OCI-LY1 (cell line): ENCODE measurements around the gene GFOD1.

ENCODE experiments used
- H2AFZ ChIP-seq: fragments of 200-600 bp; sonication (generic), shearing (Covaris generic); 2 replicates; pipeline ENCODE4 v1.6.0; 2014; ENCODE audit warnings: antibody characterized with exemption, mild to moderate bottlenecking, low read length
- H3F3A ChIP-seq: fragments of 200-600 bp; sonication (generic), shearing (Covaris generic); 2 replicates; pipeline ENCODE4 v1.6.0; 2014; ENCODE audit warnings: mild to moderate bottlenecking, antibody characterized with exemption, low read length, moderate library complexity; ENCODE audit not compliant: insufficient read depth
- H3K27ac ChIP-seq: fragments of 200-600 bp; sonication (generic); 2 replicates; pipeline ENCODE4 v1.5.1; 2014; ENCODE audit warnings: low read length, mixed run types, mild to moderate bottlenecking, low read depth; ENCODE audit not compliant: poor library complexity, severe bottlenecking
- H3K27me3 ChIP-seq: fragments of 200-600 bp; sonication (generic); 2 replicates; pipeline ENCODE4 v1.6.0; 2014; ENCODE audit warnings: antibody characterized with exemption, mild to moderate bottlenecking, low read length, moderate library complexity; ENCODE audit not compliant: insufficient read depth
- H3K36me3 ChIP-seq: fragments of 200-600 bp; sonication (generic); 2 replicates; pipeline ENCODE4 v1.6.1; 2014; ENCODE audit warnings: mild to moderate bottlenecking, antibody characterized with exemption, low read length, moderate library complexity, mixed read lengths; ENCODE audit not compliant: insufficient read depth
- H3K4me1 ChIP-seq: fragments of 200-600 bp; sonication (generic); 2 replicates; pipeline ENCODE4 v1.5.1; 2014; ENCODE audit warnings: mild to moderate bottlenecking, low read length, moderate library complexity; ENCODE audit not compliant: insufficient read depth, severe bottlenecking
- H3K4me2 ChIP-seq: fragments of 200-600 bp; sonication (generic), shearing (Covaris generic); 2 replicates; pipeline ENCODE4 v1.6.1; 2014; ENCODE audit warnings: low read length
- H3K4me3 ChIP-seq: fragments of 200-600 bp; sonication (generic); 2 replicates; pipeline ENCODE4 v1.5.1; 2014; ENCODE audit warnings: low read length, low read depth, mild to moderate bottlenecking, mixed read lengths; ENCODE audit not compliant: poor library complexity, severe bottlenecking
- H3K79me2 ChIP-seq: fragments of 200-600 bp; shearing (Covaris generic); 2 replicates; pipeline ENCODE4 v1.6.1; 2016; ENCODE audit warnings: mixed run types, low read length, mixed read lengths; ENCODE audit not compliant: insufficient read depth
- H3K9ac ChIP-seq: fragments of 200-600 bp; sonication (generic), shearing (Covaris generic); 2 replicates; pipeline ENCODE4 v1.6.1; 2014; ENCODE audit warnings: mild to moderate bottlenecking, low read length, mixed read lengths
- H3K9me2 ChIP-seq: fragments of 200-600 bp; sonication (generic), shearing (Covaris generic); 2 replicates; pipeline ENCODE4 v1.6.1; 2014; ENCODE audit warnings: low read depth, mild to moderate bottlenecking, low read length, mixed read lengths
- H3K9me3 ChIP-seq: fragments of 200-600 bp; shearing (Covaris generic); 2 replicates; pipeline ENCODE4 v1.6.1; 2014; ENCODE audit warnings: low read length, mixed read lengths
- H4K20me1 ChIP-seq: fragments of 200-600 bp; sonication (generic), shearing (Covaris generic); 2 replicates; pipeline ENCODE4 v1.6.0; 2016; ENCODE audit warnings: mild to moderate bottlenecking, low read length; ENCODE audit not compliant: insufficient read depth
- EZH2 ChIP-seq: fragments of 200-600 bp; sonication (generic), shearing (Covaris generic); IDR thresholded peaks from 2 replicates; pipeline ENCODE4 v1.8.0; 2017; ENCODE audit warnings: borderline replicate concordance, mixed run types, mild to moderate bottlenecking, antibody characterized with exemption, low read length, moderate library complexity, mixed read lengths
- TF ChIP-seq, protein P1 (sequence below): fragments of 200-600 bp; sonication (generic), shearing (Covaris generic); IDR thresholded peaks from 2 replicates; pipeline ENCODE4 v1.5.1; 2017; ENCODE audit warnings: mild to moderate bottlenecking, antibody characterized with exemption, low read length, moderate library complexity, mixed read lengths

GFOD1 gene

DNA sequence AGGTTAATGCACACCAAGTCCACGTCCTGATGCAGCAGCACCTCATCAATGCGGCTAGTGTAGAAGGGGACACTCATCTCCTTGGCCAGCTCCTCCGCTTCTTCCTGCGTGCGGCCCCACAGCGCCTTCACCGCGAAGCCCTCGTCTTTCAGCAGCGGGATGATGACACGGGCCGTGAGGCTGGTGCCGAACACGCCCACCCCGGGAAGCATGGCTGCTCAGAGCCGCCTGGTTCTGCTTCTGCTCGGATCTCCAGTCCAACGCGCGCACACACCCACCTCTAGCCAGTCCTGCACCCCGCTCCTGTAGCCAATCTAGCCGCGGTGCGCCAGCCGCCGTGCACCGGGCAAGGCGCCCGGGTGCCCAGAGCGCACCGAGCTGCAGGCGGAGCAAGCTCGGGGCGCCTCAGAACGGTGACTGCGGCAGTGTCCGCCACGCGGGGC, 700 bp downstream of the GFOD1 start:
- no peaks in the 10 kb centered on the region for H3K9me2 ChIP-seq
- H3K4me1 ChIP-seq: peaks cover 41% of the 10 kb centered on the region
- H3K27ac ChIP-seq: peak overlapping the region; percentile 42
- peak overlapping the region; percentile 89 for H3K4me3 ChIP-seq
- H4K20me1 ChIP-seq: no peaks in the 10 kb centered on the region
- peaks cover 29% of the 10 kb centered on the region for H3K79me2 ChIP-seq
- 0 out of 2 replicates have a peak, but pooled peaks cover 3% of the 10 kb centered on the region for H3F3A ChIP-seq
- H3K27me3 ChIP-seq: no peaks in the 10 kb centered on the region
- no peaks in the 10 kb centered on the region for H3K9me3 ChIP-seq
- H3K9ac ChIP-seq: peak overlapping the region; percentile 86
- H2AFZ ChIP-seq: no peak overlapping the region
- H3K4me2 ChIP-seq: peak overlapping the region; percentile 81
- no peak for TF ChIP-seq EZH2
- TF ChIP-seq, protein P1, sequence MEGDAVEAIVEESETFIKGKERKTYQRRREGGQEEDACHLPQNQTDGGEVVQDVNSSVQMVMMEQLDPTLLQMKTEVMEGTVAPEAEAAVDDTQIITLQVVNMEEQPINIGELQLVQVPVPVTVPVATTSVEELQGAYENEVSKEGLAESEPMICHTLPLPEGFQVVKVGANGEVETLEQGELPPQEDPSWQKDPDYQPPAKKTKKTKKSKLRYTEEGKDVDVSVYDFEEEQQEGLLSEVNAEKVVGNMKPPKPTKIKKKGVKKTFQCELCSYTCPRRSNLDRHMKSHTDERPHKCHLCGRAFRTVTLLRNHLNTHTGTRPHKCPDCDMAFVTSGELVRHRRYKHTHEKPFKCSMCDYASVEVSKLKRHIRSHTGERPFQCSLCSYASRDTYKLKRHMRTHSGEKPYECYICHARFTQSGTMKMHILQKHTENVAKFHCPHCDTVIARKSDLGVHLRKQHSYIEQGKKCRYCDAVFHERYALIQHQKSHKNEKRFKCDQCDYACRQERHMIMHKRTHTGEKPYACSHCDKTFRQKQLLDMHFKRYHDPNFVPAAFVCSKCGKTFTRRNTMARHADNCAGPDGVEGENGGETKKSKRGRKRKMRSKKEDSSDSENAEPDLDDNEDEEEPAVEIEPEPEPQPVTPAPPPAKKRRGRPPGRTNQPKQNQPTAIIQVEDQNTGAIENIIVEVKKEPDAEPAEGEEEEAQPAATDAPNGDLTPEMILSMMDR: peak; percentile 4; the same call in 1 of the 2 replicates
- H3K36me3 ChIP-seq: peaks cover 8% of the 10 kb centered on the region; the same call in 1 of the 2 replicates

DNA sequence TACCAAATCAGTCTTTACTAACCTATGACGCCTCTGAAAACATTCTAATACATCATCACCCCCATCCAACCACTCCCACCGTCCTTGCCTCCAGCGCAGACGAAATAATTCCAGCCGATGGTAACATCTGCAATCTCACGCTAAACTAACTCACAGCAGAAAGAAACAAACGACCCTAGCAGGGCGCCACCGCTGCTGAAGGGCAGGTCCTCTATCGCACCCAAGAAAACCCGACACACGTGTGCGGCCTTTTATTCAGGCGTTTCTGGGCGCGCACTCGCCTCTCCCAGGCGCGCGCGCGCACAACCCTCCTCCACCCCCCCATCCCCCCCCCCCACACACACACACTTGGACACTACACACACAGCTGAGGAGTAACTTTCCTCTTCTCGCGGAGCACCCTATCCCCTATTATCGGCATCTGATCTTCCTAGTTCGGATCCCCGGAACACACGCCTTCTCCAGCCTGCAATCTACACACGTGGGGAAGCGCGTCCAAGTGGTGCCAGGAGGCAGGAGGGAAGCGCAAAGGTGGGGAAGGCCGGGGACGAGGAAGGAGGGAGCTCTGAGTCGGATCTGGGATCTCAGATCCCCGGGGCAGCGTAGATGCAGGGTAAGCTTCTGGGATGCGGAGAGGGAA, 1.4 kb downstream of the GFOD1 start:
- no peak overlapping the region for H2AFZ ChIP-seq
- peaks cover 8% of the 10 kb centered on the region; the same call in 1 of the 2 replicates for H3K36me3 ChIP-seq
- H3F3A ChIP-seq: 0 out of 2 replicates have a peak, but pooled peaks cover 3% of the 10 kb centered on the region
- H3K4me2 ChIP-seq: peak overlapping the region; percentile 81
- TF ChIP-seq EZH2: no peak
- TF ChIP-seq, protein P1: peak; percentile 20; the same call in 1 of the 2 replicates
- no peaks in the 10 kb centered on the region for H3K9me3 ChIP-seq
- H3K4me1 ChIP-seq: peaks cover 47% of the 10 kb centered on the region
- H4K20me1 ChIP-seq: no peaks in the 10 kb centered on the region
- H3K27me3 ChIP-seq: no peaks in the 10 kb centered on the region
- H3K4me3 ChIP-seq: peak overlapping the region; percentile 89
- no peaks in the 10 kb centered on the region for H3K9me2 ChIP-seq
- H3K9ac ChIP-seq: peak overlapping the region; percentile 86
- H3K27ac ChIP-seq: peak overlapping the region; percentile 42
- H3K79me2 ChIP-seq: peaks cover 29% of the 10 kb centered on the region

DNA sequence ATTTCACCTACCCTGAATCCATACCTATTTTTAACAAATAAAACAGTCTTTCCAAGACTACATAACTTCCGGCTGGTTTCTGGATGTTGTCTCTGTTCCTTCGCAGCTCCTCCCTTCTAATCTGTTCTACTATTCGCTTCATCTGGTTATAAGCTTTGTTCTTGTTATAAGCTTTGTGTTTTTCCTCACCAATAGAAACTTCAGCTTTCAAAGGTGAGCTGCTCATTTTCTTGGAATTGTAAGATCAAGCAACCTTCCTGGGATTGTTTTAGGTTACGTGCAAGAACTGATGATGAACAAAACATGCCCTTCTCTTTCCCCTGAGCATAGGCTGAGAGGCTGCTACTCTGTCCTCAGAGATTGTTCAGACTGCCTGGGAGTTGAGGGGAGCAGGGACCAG, 2.1 kb downstream of the GFOD1 start:
- Histone ChIP-seq H3K27ac (peak overlapping the region; percentile 39), H3K4me2 (peak overlapping the region; percentile 81), H3K36me3 (peaks cover 8% of the 10 kb centered on the region; the same call in 1 of the 2 replicates), H3K27me3 (no peaks in the 10 kb centered on the region), H3K9me2 (no peaks in the 10 kb centered on the region), H3K4me1 (peaks cover 54% of the 10 kb centered on the region), H3K9me3 (no peaks in the 10 kb centered on the region), H2AFZ (no peak overlapping the region), H4K20me1 (no peaks in the 10 kb centered on the region), H3K9ac (peak overlapping the region; percentile 70), H3K79me2 (peaks cover 29% of the 10 kb centered on the region), H3K4me3 (peak overlapping the region; percentile 89), H3F3A (0 out of 2 replicates have a peak, but pooled peaks cover 3% of the 10 kb centered on the region)
- TF ChIP-seq, protein P1: no peak
- TF ChIP-seq EZH2: no peak
